GM21360 (cell line): ENCODE results near the gene MEI4.

Experiments used
- ATAC-seq: cut with Tn5 transposase; IDR thresholded peaks from one replicate; pipeline ENCODE4 v1.9.1; 2021; ENCODE audit warnings: mild to moderate bottlenecking, moderate library complexity; ENCODE audit not compliant: unreplicated experiment

MEI4 gene

DNA sequence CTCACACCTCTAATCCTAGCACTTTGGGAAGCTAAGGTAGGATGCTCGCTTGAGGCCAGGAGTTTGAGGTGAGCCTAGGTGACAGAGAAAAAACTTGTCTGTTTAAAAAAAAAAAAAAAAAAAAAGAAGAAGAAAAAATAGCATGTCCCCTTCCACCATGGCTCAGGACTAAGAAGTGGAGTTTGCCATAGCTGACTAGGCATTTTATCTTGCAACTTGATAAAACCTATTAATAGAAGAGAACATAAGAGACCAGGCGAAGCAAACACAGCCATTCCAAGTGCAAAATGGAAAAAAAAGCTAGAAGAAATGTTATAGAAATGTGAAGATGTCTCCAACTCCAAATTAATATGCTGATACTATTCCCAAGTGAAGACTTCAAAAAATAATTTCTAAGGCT, 277.5 kb downstream of the MEI4 start:
- ATAC-seq: no peak

- no peak for ATAC-seq
Observed at GRCh38 chr6:77930952-77931351, 278.1 kb downstream of the MEI4 start.

- ATAC-seq: no peak
Observed at GRCh38 chr6:77962070-77962469, 309.2 kb downstream of the MEI4 start.

GRCh38 chr6:77965449-77965848, 312.6 kb downstream of the MEI4 start:
- no peak for ATAC-seq

DNA sequence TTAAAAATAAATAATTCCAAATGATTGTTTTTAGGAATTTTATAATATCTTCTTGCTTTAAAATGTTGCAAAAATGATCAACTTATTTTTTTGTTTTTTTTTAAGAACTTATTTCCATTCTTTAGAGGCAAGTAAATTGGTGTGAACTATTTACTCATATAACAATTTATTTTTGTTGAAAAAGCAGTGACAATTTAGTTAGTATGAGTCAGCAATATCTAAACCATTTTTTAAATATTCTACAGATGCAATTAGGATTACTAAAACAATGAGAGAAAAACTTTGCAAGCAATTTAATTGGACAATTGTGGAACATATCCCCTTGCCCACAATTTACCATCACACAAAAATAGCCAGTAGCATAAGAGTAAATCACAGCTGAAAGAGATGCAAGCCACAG, 319.5 kb downstream of the MEI4 start:
- no peak for ATAC-seq
